Measurements from ENCODE around the gene SCAI. TPM values are rescaled to one million over a fixed set of nuclear protein-coding genes. Genes with fewer than 3 reads are reported as not detected.
"Not testable (repeated sequence)": the region's sequence is repeated elsewhere in the genome, so short reads cannot be mapped to it uniquely, and the experiment has no call there.

Gene SCAI
- total RNA-seq, 1 experiment from 2014 or later: 13.0 TPM

- H3K9me3 ChIP-seq: no peaks in the 10 kb centered on the region
- TF ChIP-seq CTCF (IDR thresholded peaks at IDR 0.05; ENCODE audit: insufficient read depth in 1 of 2, low read depth in 1 of 2, low read length in 1 of 2, severe bottlenecking in 1 of 2, unreplicated experiment in 1 of 2): no peak
- Mint-ChIP-seq H3K36me3 (ENCODE audit: insufficient read depth, unreplicated experiment) (peaks cover 9% of the 10 kb centered on the region), H3K4me3 (ENCODE audit: unreplicated experiment) (no peak overlapping the region), H3K27ac (ENCODE audit: unreplicated experiment) (no peak overlapping the region), H3K4me1 (ENCODE audit: low read depth, unreplicated experiment) (no peaks in the 10 kb centered on the region), H3K9me3 (ENCODE audit: unreplicated experiment) (peaks cover 8% of the 10 kb centered on the region), H3K27me3 (ENCODE audit: insufficient read depth, unreplicated experiment) (no peaks in the 10 kb centered on the region)
- no peak overlapping the region for H3K4me3 ChIP-seq (ENCODE audit: low read depth, low read length)
- CTCF ChIA-PET: no interaction called here
- no peaks in the 10 kb centered on the region; the same call in 1 of the 2 replicates for H3K36me3 ChIP-seq (ENCODE audit: control insufficient read depth, insufficient read depth, low read length)
- POLR2A ChIA-PET: no interaction called here
- intact Hi-C loops (cut with micrococcal nuclease; ENCODE audit: unreplicated experiment): no loop called here
- no peaks in the 10 kb centered on the region for H3K4me1 ChIP-seq
- no TSS peak for BruUV-seq (replicated peaks)
- H3K27me3 ChIP-seq (replicated peaks; ENCODE audit: control insufficient read depth, insufficient read depth, low read length): no peaks in the 10 kb centered on the region
- DNase-seq: no peak
These were observed 54.0 kb downstream of the SCAI start for GRCh38 chr9:125089331-125089730.

GRCh38 chr9:125088752-125089151, 54.6 kb downstream of the SCAI start:
- BruUV-seq (replicated peaks): no TSS peak
- Histone ChIP-seq H3K4me3 (ENCODE audit: low read depth, low read length) (no peak overlapping the region), H3K36me3 (ENCODE audit: control insufficient read depth, insufficient read depth, low read length) (no peaks in the 10 kb centered on the region; the same call in 1 of the 2 replicates), H3K9me3 (no peaks in the 10 kb centered on the region; the same call in 1 of the 2 replicates), H3K27me3 (replicated peaks; ENCODE audit: control insufficient read depth, insufficient read depth, low read length) (no peaks in the 10 kb centered on the region), H3K4me1 (no peaks in the 10 kb centered on the region)
- no peak for TF ChIP-seq CTCF (IDR thresholded peaks at IDR 0.05; ENCODE audit: insufficient read depth in 1 of 2, low read depth in 1 of 2, low read length in 1 of 2, severe bottlenecking in 1 of 2, unreplicated experiment in 1 of 2)
- peaks cover 6% of the 10 kb centered on the region for H3K9me3 Mint-ChIP-seq (ENCODE audit: unreplicated experiment)
- CTCF ChIA-PET: no interaction called here
- no peaks in the 10 kb centered on the region for H3K4me1 Mint-ChIP-seq (ENCODE audit: low read depth, unreplicated experiment)
- intact Hi-C loops (cut with micrococcal nuclease; ENCODE audit: unreplicated experiment): no loop called here
- POLR2A ChIA-PET: no interaction called here
- no peak overlapping the region for H3K4me3 Mint-ChIP-seq (ENCODE audit: unreplicated experiment)
- peaks cover 14% of the 10 kb centered on the region for H3K36me3 Mint-ChIP-seq (ENCODE audit: insufficient read depth, unreplicated experiment)
- no peak for DNase-seq
- no peak overlapping the region for H3K27ac Mint-ChIP-seq (ENCODE audit: unreplicated experiment)
- no peaks in the 10 kb centered on the region for H3K27me3 Mint-ChIP-seq (ENCODE audit: insufficient read depth, unreplicated experiment)

- H3K9me3 ChIP-seq: peaks cover 27% of the 10 kb centered on the region
- no peaks in the 10 kb centered on the region for H3K27me3 ChIP-seq (replicated peaks; ENCODE audit: control insufficient read depth, insufficient read depth, low read length)
- ChIA-PET CTCF (interaction anchor here (0.6 kb wide), 1 partner anchor 1544 kb away, joined by 5 read pairs; no protein-coding TSS in a partner anchor), POLR2A (no interaction called here)
- H3K36me3 ChIP-seq (ENCODE audit: control insufficient read depth, insufficient read depth, low read length): peaks cover 1% of the 10 kb centered on the region; the same call in 1 of the 2 replicates
- no peak for DNase-seq
- no peak overlapping the region for H3K27ac Mint-ChIP-seq (ENCODE audit: unreplicated experiment)
- H3K4me1 Mint-ChIP-seq (ENCODE audit: low read depth, unreplicated experiment): no peaks in the 10 kb centered on the region
- no peaks in the 10 kb centered on the region for H3K4me1 ChIP-seq
- no TSS peak for BruUV-seq (replicated peaks)
- H3K36me3 Mint-ChIP-seq (ENCODE audit: insufficient read depth, unreplicated experiment): peaks cover 43% of the 10 kb centered on the region
- intact Hi-C loops (cut with micrococcal nuclease; ENCODE audit: unreplicated experiment): no loop called here
- no peaks in the 10 kb centered on the region for H3K27me3 Mint-ChIP-seq (ENCODE audit: insufficient read depth, unreplicated experiment)
- H3K4me3 ChIP-seq (ENCODE audit: low read depth, low read length): no peak overlapping the region
- no peak for TF ChIP-seq CTCF (IDR thresholded peaks at IDR 0.05; ENCODE audit: insufficient read depth in 1 of 2, low read depth in 1 of 2, low read length in 1 of 2, severe bottlenecking in 1 of 2, unreplicated experiment in 1 of 2)
- peaks cover 27% of the 10 kb centered on the region for H3K9me3 Mint-ChIP-seq (ENCODE audit: unreplicated experiment)
- no peak overlapping the region for H3K4me3 Mint-ChIP-seq (ENCODE audit: unreplicated experiment)
These were observed 57.4 kb downstream of the SCAI start for GRCh38 chr9:125085703-125086477.

GRCh38 chr9:125082197-125082596, 61.1 kb downstream of the SCAI start:
- intact Hi-C loops (cut with micrococcal nuclease; ENCODE audit: unreplicated experiment); H3K4me1 Mint-ChIP-seq (ENCODE audit: low read depth, unreplicated experiment); H3K4me3 Mint-ChIP-seq (ENCODE audit: unreplicated experiment); H3K27me3 Mint-ChIP-seq (ENCODE audit: insufficient read depth, unreplicated experiment); H3K4me1 ChIP-seq; H3K27me3 ChIP-seq (replicated peaks; ENCODE audit: control insufficient read depth, insufficient read depth, low read length); H3K36me3 ChIP-seq (ENCODE audit: control insufficient read depth, insufficient read depth, low read length); H3K4me3 ChIP-seq (ENCODE audit: low read depth, low read length); POLR2A ChIA-PET; CTCF ChIA-PET; BruUV-seq (replicated peaks); H3K27ac Mint-ChIP-seq (ENCODE audit: unreplicated experiment): not testable (repeated sequence)
- Mint-ChIP-seq H3K9me3 (ENCODE audit: unreplicated experiment) (peaks cover 32% of the 10 kb centered on the region), H3K36me3 (ENCODE audit: insufficient read depth, unreplicated experiment) (peaks cover 46% of the 10 kb centered on the region)
- H3K9me3 ChIP-seq: peaks cover 31% of the 10 kb centered on the region
- DNase-seq: peak in 1 of 2 experiments; percentile 13

GRCh38 chr9:125080797-125081196, 62.5 kb downstream of the SCAI start:
- peaks cover 31% of the 10 kb centered on the region for H3K9me3 ChIP-seq

More at GRCh38 chr9:125080797-125081196, 62.5 kb downstream of the SCAI start:
- POLR2A ChIA-PET; H3K27me3 ChIP-seq (replicated peaks; ENCODE audit: control insufficient read depth, insufficient read depth, low read length); H3K4me1 ChIP-seq; intact Hi-C loops (cut with micrococcal nuclease; ENCODE audit: unreplicated experiment); BruUV-seq (replicated peaks); H3K4me3 Mint-ChIP-seq (ENCODE audit: unreplicated experiment); H3K27me3 Mint-ChIP-seq (ENCODE audit: insufficient read depth, unreplicated experiment); H3K27ac Mint-ChIP-seq (ENCODE audit: unreplicated experiment); H3K4me3 ChIP-seq (ENCODE audit: low read depth, low read length); DNase-seq; H3K4me1 Mint-ChIP-seq (ENCODE audit: low read depth, unreplicated experiment); H3K36me3 ChIP-seq (ENCODE audit: control insufficient read depth, insufficient read depth, low read length); CTCF ChIA-PET: not testable (repeated sequence)
- Mint-ChIP-seq H3K9me3 (ENCODE audit: unreplicated experiment) (peaks cover 32% of the 10 kb centered on the region), H3K36me3 (ENCODE audit: insufficient read depth, unreplicated experiment) (peaks cover 44% of the 10 kb centered on the region)

Measured in Caco-2 (cell line).